GM21528 (cell line): Measurements from ENCODE around the gene NOC2L.

Source experiments
- ATAC-seq: cut with Tn5 transposase; IDR thresholded peaks from one replicate; pipeline ENCODE4 v1.9.1; 2021; ENCODE audit warnings: mild to moderate bottlenecking, moderate library complexity; ENCODE audit not compliant: unreplicated experiment, low FRiP score

NOC2L gene

GRCh38 chr1:944341-945325 lies 14.4 kb downstream of the NOC2L start:
- no peak for ATAC-seq

GRCh38 chr1:943545-944340 lies 15.3 kb downstream of the NOC2L start:
- no peak for ATAC-seq

GRCh38 chr1:942864-943533 lies 16.1 kb downstream of the NOC2L start:
- ATAC-seq, result no peak

DNA sequence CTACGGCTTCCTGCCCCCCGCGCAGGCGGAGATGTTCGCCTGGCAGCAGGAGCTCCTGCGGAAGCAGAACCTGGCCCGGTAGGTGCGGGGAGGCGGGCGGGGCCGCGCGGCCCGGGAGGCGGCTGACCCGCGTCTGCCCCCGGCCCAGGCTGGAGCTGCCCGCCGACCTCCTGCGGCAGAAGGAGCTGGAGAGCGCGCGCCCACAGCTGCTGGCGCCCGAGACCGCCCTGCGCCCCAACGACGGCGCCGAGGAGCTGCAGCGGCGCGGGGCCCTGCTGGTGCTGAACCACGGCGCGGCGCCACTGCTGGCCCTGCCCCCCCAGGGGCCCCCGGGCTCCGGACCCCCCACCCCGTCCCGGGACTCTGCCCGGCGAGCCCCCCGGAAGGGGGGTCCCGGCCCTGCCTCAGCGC lies 16.6 kb downstream of the NOC2L start:
- ATAC-seq, result no peak

GRCh38 chr1:941588-942383 lies 17.3 kb downstream of the NOC2L start:
- no peak for ATAC-seq

- ATAC-seq, result no peak
These were observed 18.0 kb downstream of the NOC2L start for GRCh38 chr1:941015-941587.

GRCh38 chr1:940107-941014 lies 18.7 kb downstream of the NOC2L start:
- no peak for ATAC-seq

DNA sequence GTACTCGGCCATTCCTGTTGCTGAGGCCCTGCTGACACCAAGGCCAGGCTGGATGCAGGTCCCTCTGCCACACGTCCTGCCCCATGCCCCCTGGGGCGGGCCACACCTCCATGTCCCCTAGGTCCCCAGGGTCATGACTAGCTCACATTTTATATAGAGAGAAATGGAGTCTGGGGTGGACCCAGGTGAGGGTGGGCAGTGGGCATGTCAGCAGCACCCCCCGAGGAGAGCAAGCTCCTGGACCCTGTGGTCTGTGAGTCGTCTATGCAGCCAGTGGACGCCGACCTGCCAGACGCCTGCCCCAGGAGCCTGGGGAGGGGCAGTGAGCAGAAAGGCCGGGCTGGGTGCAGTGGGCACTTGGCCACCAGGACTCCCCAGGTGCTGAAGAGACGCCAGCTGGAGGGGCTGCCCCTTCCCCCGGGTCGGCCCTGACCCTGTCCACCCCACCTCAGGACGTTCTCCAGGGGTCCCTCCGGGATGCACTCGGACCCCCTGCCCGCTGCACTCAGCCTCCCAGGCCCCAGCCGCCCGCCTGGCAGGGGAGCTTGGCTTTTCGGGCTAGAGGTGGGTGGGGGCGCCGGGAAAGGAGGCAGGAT lies 19.4 kb downstream of the NOC2L start:
- no peak for ATAC-seq

- no peak for ATAC-seq
These were observed 20.2 kb downstream of the NOC2L start for GRCh38 chr1:938711-939489.

GRCh38 chr1:938088-938683 lies 20.9 kb downstream of the NOC2L start:
- ATAC-seq, result no peak

DNA sequence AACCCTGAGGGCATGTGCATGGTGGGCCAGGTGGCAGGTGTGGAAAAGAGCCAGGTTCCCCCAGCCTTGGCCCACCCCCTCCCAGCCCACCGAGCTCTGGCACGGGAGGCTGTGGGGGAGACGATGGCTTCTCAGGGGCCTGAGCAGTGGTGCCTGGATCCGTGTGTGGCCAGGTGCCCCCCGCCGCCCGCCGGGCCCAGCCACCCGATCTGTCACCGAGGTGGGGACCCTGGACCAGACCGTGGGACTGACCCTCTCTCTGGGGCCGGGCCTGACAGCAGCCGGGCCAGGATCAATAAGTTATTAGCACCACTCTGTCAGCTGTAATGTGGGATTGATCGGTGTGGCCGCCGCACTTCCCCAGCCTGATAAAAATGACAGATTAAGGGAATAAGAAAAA lies 21.5 kb downstream of the NOC2L start:
- no peak for ATAC-seq

- ATAC-seq, result no peak
These were observed 22.4 kb downstream of the NOC2L start for GRCh38 chr1:936348-937264.

DNA sequence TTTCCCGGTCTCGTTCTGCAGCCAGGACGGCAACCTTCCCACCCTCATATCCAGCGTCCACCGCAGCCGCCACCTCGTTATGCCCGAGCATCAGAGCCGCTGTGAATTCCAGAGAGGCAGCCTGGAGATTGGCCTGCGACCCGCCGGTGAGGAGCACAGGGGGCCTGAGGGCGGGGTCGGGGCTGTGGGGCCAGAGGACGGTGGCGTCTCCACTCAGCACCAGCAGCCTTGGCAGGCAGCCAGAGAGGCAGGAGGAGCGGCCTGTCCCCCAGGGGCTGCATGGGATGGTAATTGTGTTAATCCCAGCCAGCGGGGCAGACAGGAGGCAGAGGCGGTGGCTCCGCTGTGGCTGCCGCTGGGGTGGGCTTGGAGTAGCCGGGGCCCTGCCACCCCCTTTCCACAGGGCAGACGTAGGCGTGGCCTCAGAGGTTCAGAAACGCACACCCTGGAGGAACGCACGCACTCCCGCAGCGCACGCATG lies 23.3 kb downstream of the NOC2L start:
- ATAC-seq, result no peak

GRCh38 chr1:934991-935750 lies 23.9 kb downstream of the NOC2L start:
- no peak for ATAC-seq

DNA sequence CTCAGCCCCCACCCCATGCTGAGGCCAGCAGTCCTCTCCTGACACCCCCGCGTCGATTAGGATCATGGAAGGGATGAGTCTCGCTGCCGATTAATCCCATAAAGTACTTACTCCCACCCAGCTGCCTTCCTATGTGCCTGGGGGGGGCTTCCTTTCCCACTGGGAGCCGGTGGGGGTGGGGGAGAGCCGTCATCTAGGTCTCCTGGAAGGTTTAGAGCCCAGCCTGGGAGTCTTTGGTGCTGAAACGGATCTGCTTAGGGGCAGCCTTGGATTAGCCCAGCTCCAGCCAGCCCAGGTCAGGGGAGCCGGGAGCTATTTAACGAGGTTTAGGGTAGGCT lies 25.5 kb downstream of the NOC2L start:
- ATAC-seq, result no peak
